ENCODE data around the gene PDE3B. TPM values are rescaled to one million over a fixed set of nuclear protein-coding genes. Genes with fewer than 3 reads are reported as not detected.
"Not testable (repeated sequence)": the region's sequence is repeated elsewhere in the genome, so short reads cannot be mapped to it uniquely, and the experiment has no call there.

Gene PDE3B
- polyA plus RNA-seq, 3 donors, result 4.0 to 6.0 (median 5.2) TPM

GRCh38 chr11:14882196-14882595, 238.6 kb downstream of the PDE3B start:
- Mint-ChIP-seq H3K27me3 (ENCODE audit: low read depth in 3 of 3) (no peaks in the 10 kb centered on the region), H3K4me1 (peaks cover 14% of the 10 kb centered on the region), H3K9me3 (no peaks in the 10 kb centered on the region), H3K27ac (no peak overlapping the region), H3K36me3 (peaks cover 25 to 30% of the 10 kb centered on the region in 2 donors), H3K4me3 (no peak overlapping the region)
- Histone ChIP-seq H3K9ac (ENCODE audit: insufficient read depth, low read length, poor library complexity, severe bottlenecking) (no peak overlapping the region), H3K4me3 (replicated peaks in 1 of 3; ENCODE audit: low read depth in 2 of 3, low read length in 3 of 3) (no peak overlapping the region), H3K27ac (ENCODE audit: low read depth in 1 of 2, low read length in 2 of 2) (no peak overlapping the region), H3K4me1 (ENCODE audit: control insufficient read depth in 1 of 2, insufficient read depth in 2 of 2, low read length in 2 of 2) (no peaks in the 10 kb centered on the region), H3K4me2 (replicated peaks; ENCODE audit: extremely low read depth, low read length, poor library complexity, severe bottlenecking) (no peak overlapping the region), H2AFZ (ENCODE audit: insufficient read depth, low read depth, low read length, poor library complexity, severe bottlenecking) (no peak overlapping the region), H3K27me3 (ENCODE audit: control insufficient read depth in 2 of 2, insufficient read depth in 2 of 2, low read length in 2 of 2) (no peaks in the 10 kb centered on the region), H3K9me3 (replicated peaks in 1 of 2; ENCODE audit: control insufficient read depth in 1 of 2, insufficient read depth in 1 of 2, low read length in 2 of 2) (no peaks in the 10 kb centered on the region), H3K79me2 (ENCODE audit: insufficient read depth, low read length) (no peaks in the 10 kb centered on the region), H3K36me3 (replicated peaks in 1 of 2; ENCODE audit: control insufficient read depth in 1 of 2, insufficient read depth in 2 of 2, low read length in 2 of 2) (peaks cover 15 to 41% of the 10 kb centered on the region in 2 donors), H4K20me1 (ENCODE audit: insufficient read depth, low read length) (peaks cover 6% of the 10 kb centered on the region)
- no CpG with 5 or more reads among the region's 1 CpG for WGBS (ENCODE audit: insufficient coverage)
- intact Hi-C loops (cut with micrococcal nuclease), result no loop called here
- no peak for TF ChIP-seq CTCF (IDR thresholded peaks at IDR 0.05)
- DNase-seq, result no peak

GRCh38 chr11:14883683-14884082, 240.1 kb downstream of the PDE3B start:
- H3K4me3 Mint-ChIP-seq; H3K27ac ChIP-seq (ENCODE audit: low read depth in 1 of 2, low read length in 2 of 2); H3K4me2 ChIP-seq (replicated peaks; ENCODE audit: extremely low read depth, low read length, poor library complexity, severe bottlenecking); H4K20me1 ChIP-seq (ENCODE audit: insufficient read depth, low read length); H3K79me2 ChIP-seq (ENCODE audit: insufficient read depth, low read length); H3K4me1 ChIP-seq (ENCODE audit: control insufficient read depth in 1 of 2, insufficient read depth in 2 of 2, low read length in 2 of 2); H3K27ac Mint-ChIP-seq; H3K27me3 Mint-ChIP-seq (ENCODE audit: low read depth in 3 of 3); H3K4me3 ChIP-seq (replicated peaks in 1 of 3; ENCODE audit: low read depth in 2 of 3, low read length in 3 of 3); H3K27me3 ChIP-seq (ENCODE audit: control insufficient read depth in 2 of 2, insufficient read depth in 2 of 2, low read length in 2 of 2); H3K9me3 Mint-ChIP-seq; H3K9me3 ChIP-seq (replicated peaks in 1 of 2; ENCODE audit: control insufficient read depth in 1 of 2, insufficient read depth in 1 of 2, low read length in 2 of 2); H3K9ac ChIP-seq (ENCODE audit: insufficient read depth, low read length, poor library complexity, severe bottlenecking); intact Hi-C loops (cut with micrococcal nuclease); H2AFZ ChIP-seq (ENCODE audit: insufficient read depth, low read depth, low read length, poor library complexity, severe bottlenecking); DNase-seq: not testable (repeated sequence)
- peaks cover 12 to 18% of the 10 kb centered on the region in 2 donors for H3K36me3 Mint-ChIP-seq
- no CpG with 5 or more reads among the region's 1 CpG for WGBS (ENCODE audit: insufficient coverage)
- H3K36me3 ChIP-seq (replicated peaks in 1 of 2; ENCODE audit: control insufficient read depth in 1 of 2, insufficient read depth in 2 of 2, low read length in 2 of 2), result peaks cover 9 to 28% of the 10 kb centered on the region in 2 donors
- peaks cover 21% of the 10 kb centered on the region for H3K4me1 Mint-ChIP-seq

Data from CD14-positive monocyte (primary cell).